Measurements from ENCODE around the gene SLBP. TPM values are rescaled to one million over a fixed set of nuclear protein-coding genes. Genes with fewer than 3 reads are reported as not detected.

The SLBP gene
- total RNA-seq, 1 donor: 89.1 TPM

GRCh38 chr4:1647432-1647831, 64.7 kb downstream of the SLBP start:
- no peak for TF ChIP-seq CTCF (IDR thresholded peaks at IDR 0.05; ENCODE audit: insufficient read depth, low read length)
- no peak for DNase-seq (ENCODE audit: low read depth)

GRCh38 chr4:1646690-1647089, 65.4 kb downstream of the SLBP start:
- no peak overlapping the region for H3K4me3 ChIP-seq (ENCODE audit: low read depth, low read length)
- no peak for TF ChIP-seq CTCF (IDR thresholded peaks at IDR 0.05; ENCODE audit: insufficient read depth, low read length)
- no peak for DNase-seq (ENCODE audit: low read depth)

More at GRCh38 chr4:1647432-1647831, 64.7 kb downstream of the SLBP start:
- H3K4me3 ChIP-seq (ENCODE audit: low read depth, low read length): no peak overlapping the region

- H3K4me3 ChIP-seq (ENCODE audit: low read depth, low read length): no peak overlapping the region
- peak; percentile 43 for DNase-seq (ENCODE audit: low read depth)
- no peak for TF ChIP-seq CTCF (IDR thresholded peaks at IDR 0.05; ENCODE audit: insufficient read depth, low read length)
These were observed 67.0 kb downstream of the SLBP start for GRCh38 chr4:1644891-1645657.

- DNase-seq (ENCODE audit: low read depth): no peak
- TF ChIP-seq CTCF (IDR thresholded peaks at IDR 0.05; ENCODE audit: insufficient read depth, low read length): no peak
These were observed 68.0 kb downstream of the SLBP start for GRCh38 chr4:1643971-1644735.

More at GRCh38 chr4:1643971-1644735, 68.0 kb downstream of the SLBP start:
- H3K4me3 ChIP-seq (ENCODE audit: low read depth, low read length): no peak overlapping the region

Small RNA genes within 50 kb of the gene (small RNA-seq; reads per million reads assigned to genes)
- not detected for gene RF00019

Other genes with a start within 250 kb of the SLBP start
- 1.6 and 2.5 TPM in 2 replicates for gene FAM53A, start 28.0 kb downstream of the SLBP start, total RNA-seq (ENCODE audit: low replicate concordance)
- 16.6 and 25.6 TPM in 2 replicates for gene TMEM129, start 9.0 kb upstream of the SLBP start, total RNA-seq (ENCODE audit: low replicate concordance)
- 3.2 and 23.9 TPM in 2 replicates for gene TACC3, start 9.2 kb upstream of the SLBP start, total RNA-seq (ENCODE audit: low replicate concordance)
- 0.33 and 0.45 TPM in 2 replicates for gene FGFR3, start 81.0 kb upstream of the SLBP start, total RNA-seq (ENCODE audit: low replicate concordance)
- 51.1 and 51.7 TPM in 2 replicates for gene LETM1, start 143.8 kb upstream of the SLBP start, total RNA-seq (ENCODE audit: low replicate concordance)
- gene NSD2, start 159.1 kb upstream of the SLBP start, total RNA-seq (ENCODE audit: low replicate concordance): 50.3 and 84.7 TPM in 2 replicates